KOPT-K1 (cell line): ENCODE measurements around the gene ERF.
A peak's percentile ranks its signal among the peaks of the same experiment; 100 is the strongest.
"Not testable (repeated sequence)": the region's sequence is repeated elsewhere in the genome, so short reads cannot be mapped to it uniquely, and the experiment has no call there.

Experiments
- H3K27ac ChIP-seq: fragments of 200-600 bp; sonication (generic); 2 replicates; pipeline ENCODE4 v1.5.1; 2016; ENCODE audit warnings: antibody characterized with exemption, mild to moderate bottlenecking, low read depth, low read length; ENCODE audit not compliant: poor library complexity, severe bottlenecking
- H3K36me3 ChIP-seq: fragments of 200-600 bp; sonication (generic); 2 replicates; pipeline ENCODE4 v1.5.1; 2017; ENCODE audit warnings: antibody characterized with exemption, mild to moderate bottlenecking, low read length, moderate library complexity; ENCODE audit not compliant: insufficient read depth
- H3K9me3 ChIP-seq: fragments of 200-600 bp; sonication (generic); 2 replicates; pipeline ENCODE4 v1.5.1; 2017; ENCODE audit warnings: antibody characterized with exemption, low read length, mild to moderate bottlenecking; ENCODE audit not compliant: insufficient read depth, poor library complexity, severe bottlenecking

ERF gene

GRCh38 chr19:42257842-42258241, 2.9 kb upstream of the ERF start:
- H3K36me3 ChIP-seq, H3K9me3 ChIP-seq, H3K27ac ChIP-seq: not testable (repeated sequence)

GRCh38 chr19:42255766-42256745, 1.1 kb upstream of the ERF start:
- H3K36me3 ChIP-seq: no peaks in the 10 kb centered on the region
- H3K27ac ChIP-seq: no peak overlapping the region
- H3K9me3 ChIP-seq: no peaks in the 10 kb centered on the region

DNA sequence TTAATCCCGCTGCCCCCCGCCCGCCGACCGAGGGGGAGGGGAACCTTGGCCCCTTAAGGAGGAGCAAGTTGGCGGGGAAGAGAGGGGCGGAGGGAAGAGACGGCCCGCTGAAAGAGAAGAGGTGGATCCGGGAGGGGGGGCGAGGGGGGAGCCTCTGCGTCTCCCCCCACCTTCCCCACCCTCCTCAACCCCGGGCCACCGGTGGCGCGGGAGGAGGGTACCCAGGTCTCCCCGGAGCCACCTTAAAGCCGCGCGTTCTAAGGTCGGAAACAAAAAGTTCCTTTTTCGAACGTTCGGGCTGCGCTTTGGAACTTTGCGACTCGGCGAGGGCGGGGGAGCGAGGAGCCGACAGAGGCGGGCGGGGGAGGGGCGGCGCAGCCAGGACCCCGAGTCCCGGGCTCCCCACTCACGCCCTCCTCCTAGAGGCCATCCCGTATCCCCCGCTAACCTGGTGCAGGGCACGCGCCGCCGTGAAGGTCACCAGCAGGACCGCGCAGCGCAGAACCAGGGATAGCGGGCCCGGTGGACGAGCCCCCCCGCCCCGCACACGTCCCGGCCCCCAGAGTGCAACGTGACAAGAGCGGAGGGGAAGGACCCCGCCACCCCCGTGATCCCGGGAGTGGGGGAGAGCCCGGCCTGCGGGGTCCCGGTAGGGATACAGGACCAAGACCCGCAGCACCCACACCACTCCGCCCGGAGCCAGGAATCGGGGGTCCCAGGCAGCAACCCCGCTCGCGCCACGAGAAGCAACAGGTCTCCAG, 659 bp downstream of the ERF start:
- peaks cover 17% of the 10 kb centered on the region; the same call in 1 of the 2 replicates for H3K36me3 ChIP-seq
- peak overlapping the region; percentile 95 for H3K27ac ChIP-seq
- no peaks in the 10 kb centered on the region for H3K9me3 ChIP-seq

GRCh38 chr19:42253245-42254088, 1.5 kb downstream of the ERF start:
- no peaks in the 10 kb centered on the region for H3K9me3 ChIP-seq
- H3K36me3 ChIP-seq: peaks cover 24% of the 10 kb centered on the region; the same call in 1 of the 2 replicates
- peak overlapping the region; percentile 95 for H3K27ac ChIP-seq

DNA sequence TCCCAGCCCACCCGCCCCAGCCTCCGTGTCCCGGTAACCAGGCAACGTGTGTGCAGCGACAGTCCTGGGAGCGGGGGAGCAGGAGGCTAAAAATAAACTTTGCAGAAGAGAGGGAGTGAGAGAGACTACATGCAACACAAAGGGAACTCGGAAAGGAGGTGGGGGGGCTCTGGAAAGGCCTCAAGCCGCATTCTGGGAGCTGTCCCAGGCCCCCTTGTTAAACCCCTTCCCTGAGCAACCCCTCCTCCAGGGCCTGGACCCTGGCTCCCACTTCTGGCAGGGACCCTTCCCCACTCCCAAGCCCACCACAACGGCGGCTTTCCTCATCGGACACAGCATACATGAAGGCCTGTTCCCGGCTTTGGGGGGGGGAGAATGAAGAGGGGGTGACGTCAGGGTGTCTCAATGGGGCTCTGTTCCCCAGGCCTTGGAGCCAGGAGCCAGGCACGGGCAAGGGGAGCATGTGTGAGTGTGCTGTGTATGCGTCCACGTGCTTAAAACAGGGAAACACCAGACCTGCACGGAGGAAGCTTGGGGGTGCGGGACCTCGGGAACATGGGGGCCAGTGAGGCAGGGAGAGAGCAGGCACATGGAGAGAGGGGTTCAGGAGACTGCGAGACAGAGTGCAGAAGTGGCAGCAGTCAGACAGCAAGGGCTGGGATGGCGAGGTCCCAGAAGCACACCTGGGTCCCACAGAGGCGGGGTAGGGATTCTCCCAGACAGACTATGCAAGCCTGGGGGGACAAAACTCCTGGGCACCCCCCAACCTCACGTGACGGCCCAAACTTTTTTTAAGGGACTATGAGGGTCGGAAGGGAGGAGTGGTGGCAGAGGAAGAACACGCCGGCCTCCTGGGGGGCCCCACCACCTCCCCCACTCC, 2.3 kb downstream of the ERF start:
- peaks cover 26% of the 10 kb centered on the region; the same call in 1 of the 2 replicates for H3K36me3 ChIP-seq
- peak overlapping the region; percentile 95 for H3K27ac ChIP-seq
- no peaks in the 10 kb centered on the region for H3K9me3 ChIP-seq

- no peak overlapping the region for H3K27ac ChIP-seq
- H3K9me3 ChIP-seq: no peaks in the 10 kb centered on the region
- peaks cover 32% of the 10 kb centered on the region; the same call in 1 of the 2 replicates for H3K36me3 ChIP-seq
Measured at GRCh38 chr19:42251572-42252358, 3.2 kb downstream of the ERF start.

DNA sequence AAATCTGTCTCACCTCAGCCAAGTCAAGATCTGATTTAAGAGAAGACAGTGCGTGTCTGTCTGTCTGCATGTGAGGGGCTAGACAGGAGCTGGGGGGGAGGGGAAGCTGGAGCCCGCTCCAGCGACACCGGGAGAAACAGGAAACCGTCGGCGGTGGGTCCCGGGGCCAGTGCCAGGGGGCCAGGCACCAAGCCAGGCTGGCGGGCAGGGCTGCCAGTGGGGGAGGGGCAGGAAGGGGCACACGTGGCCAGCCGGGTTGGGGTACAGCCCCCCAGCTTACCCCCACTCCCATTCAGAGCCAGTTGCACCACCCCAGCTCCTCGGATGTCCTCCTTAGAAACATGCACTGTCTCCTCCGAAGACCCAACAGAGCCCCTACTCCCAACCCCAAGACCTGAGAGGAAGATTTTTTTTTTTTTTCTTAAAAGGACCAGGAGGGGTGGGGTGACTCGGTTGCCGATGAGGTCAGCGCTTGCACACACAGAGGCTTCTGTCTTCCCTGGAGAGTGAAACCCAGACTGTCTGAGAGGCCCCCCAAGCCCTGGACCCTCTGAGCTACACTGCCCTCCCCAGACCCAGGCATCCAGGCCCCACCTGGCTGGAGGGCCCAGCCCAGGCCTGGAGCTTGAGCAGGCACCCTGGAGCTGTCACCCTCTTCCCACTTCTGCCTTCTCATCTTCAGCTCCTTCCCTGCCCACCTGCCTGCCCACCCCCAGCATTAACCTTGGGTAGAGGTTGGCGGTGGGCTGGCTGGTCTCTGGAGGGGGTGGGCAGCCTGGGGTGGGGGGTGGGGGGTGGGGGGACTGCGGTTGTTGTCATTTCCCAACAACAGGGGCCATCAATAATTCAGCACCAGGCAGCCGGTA, 4.0 kb downstream of the ERF start:
- H3K36me3 ChIP-seq: peaks cover 33% of the 10 kb centered on the region; the same call in 1 of the 2 replicates
- no peak overlapping the region for H3K27ac ChIP-seq
- no peaks in the 10 kb centered on the region for H3K9me3 ChIP-seq

GRCh38 chr19:42250183-42250665, 4.7 kb downstream of the ERF start:
- Histone ChIP-seq H3K27ac (no peak overlapping the region), H3K36me3 (peaks cover 33% of the 10 kb centered on the region; the same call in 1 of the 2 replicates), H3K9me3 (no peaks in the 10 kb centered on the region)

GRCh38 chr19:42249769-42250168, 5.2 kb downstream of the ERF start:
- H3K9me3 ChIP-seq: no peaks in the 10 kb centered on the region
- no peak overlapping the region for H3K27ac ChIP-seq
- peaks cover 33% of the 10 kb centered on the region; the same call in 1 of the 2 replicates for H3K36me3 ChIP-seq

DNA sequence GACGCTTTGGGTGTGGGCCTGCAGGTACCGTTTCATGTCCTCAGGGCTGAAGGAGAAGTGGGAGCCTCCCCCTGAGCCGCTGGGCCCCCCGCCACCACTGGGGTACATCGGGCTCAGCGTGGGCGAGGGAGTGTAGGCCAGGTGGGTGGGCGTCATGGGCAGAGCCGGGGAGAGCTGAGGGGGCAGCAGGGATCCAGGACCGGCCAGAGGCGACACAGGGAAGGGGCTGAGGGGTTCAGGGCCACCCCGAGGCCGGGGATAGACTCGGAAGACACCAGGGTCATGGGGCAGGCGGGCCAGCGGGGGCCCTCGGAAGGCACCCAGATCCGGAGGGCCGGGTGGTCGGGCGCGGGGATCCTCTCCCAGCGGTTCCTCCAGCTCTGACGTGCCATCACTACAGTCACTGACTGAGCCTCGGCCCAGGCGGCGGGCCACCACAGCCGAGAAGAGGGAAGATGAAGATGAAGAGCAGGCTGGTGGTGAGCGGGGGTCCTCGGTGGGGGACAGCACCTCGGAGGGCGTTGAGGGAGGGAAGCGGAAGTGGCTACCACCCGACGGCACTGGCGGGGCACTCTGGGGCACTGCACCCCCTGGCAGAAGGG, 5.7 kb downstream of the ERF start:
- no peak overlapping the region for H3K27ac ChIP-seq
- H3K36me3 ChIP-seq: peaks cover 33% of the 10 kb centered on the region; the same call in 1 of the 2 replicates
- H3K9me3 ChIP-seq: no peaks in the 10 kb centered on the region

DNA sequence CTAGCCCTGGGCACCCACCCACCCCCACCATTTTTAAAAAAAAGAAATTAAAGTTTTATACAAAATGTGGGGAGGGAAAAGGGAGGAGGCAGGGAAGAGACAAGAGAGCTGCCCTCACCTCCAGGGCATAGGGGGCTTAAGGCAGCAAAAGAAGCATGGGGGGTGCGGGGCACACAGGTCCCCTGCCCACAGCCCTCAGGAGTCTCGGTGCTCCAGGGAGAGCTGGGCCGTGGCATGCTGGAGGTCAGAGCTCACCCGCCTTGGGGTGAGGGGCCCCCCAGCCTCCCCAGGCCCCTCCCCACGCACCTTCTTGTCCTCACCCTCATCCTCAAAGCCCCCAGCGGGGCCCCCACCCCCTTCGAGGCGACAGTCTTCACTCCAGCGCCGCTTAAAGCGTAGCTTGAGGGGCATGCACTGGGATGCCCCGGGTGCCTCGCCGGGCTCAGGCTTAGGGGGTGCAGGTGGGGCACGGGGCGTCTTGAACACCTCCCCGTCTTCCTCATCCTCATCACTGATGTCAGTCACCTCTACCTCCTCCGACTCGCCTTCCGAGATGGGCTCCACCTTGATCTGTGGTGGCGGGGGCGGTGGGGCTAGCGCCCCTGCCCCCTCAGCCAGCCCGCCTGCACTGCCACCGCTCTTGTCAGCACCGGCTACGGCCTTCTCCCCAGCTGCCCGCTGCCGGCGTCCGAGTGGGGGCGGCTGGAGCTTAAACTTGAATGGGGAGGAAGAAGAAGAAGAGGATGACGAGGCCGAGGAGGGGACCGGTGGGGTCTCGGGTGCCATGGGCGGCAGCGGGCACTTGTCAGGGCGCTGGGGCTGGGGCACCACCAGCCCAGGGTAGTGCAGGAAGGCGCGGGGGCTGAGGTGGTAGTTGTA, 6.4 kb downstream of the ERF start:
- no peak overlapping the region for H3K27ac ChIP-seq
- no peaks in the 10 kb centered on the region for H3K9me3 ChIP-seq
- peaks cover 33% of the 10 kb centered on the region; the same call in 1 of the 2 replicates for H3K36me3 ChIP-seq
